IMR-90 (cell line): ENCODE data around the gene CMTM8. TPM values are rescaled to one million over a fixed set of nuclear protein-coding genes. Genes with fewer than 3 reads are reported as not detected.

Source experiments
- ATAC-seq: fragments of 200-7000 bp; cut with Tn5 transposase; 2 replicates; pipeline ENCODE4 v1.9.1; 2020; ENCODE audit warnings: low read depth, mild to moderate bottlenecking, moderate library complexity
- BruUV-seq: library from RNA; stranded (reverse); fragments of 400-500 nt; replicated peaks from 2 replicates; lab custom pipeline; 2021; lab: Mats Ljungman, UMichigan
- CTCF ChIA-PET: fragments of 300-600 bp; formaldehyde crosslinking; extraction: SDS; loops from one replicate; lab custom pipeline; 2021; ENCODE audit warnings: antibody characterized with exemption; lab: Yijun Ruan, JAX
- POLR2A ChIA-PET: fragments of 300-600 bp; sonication (Branson Sonifier 250); formaldehyde crosslinking; loops from one replicate; lab custom pipeline; 2022; ENCODE audit warnings: antibody characterized with exemption; ENCODE audit not compliant: unreplicated experiment; lab: Charles Lee
- DNase-seq: peaks from one replicate; pipeline ENCODE4 v3.0.0; 2013
- H2AFZ ChIP-seq: replicated peaks from 2 replicates; pipeline ENCODE3; 2013; ENCODE audit warnings: low read length, mild to moderate bottlenecking; ENCODE audit not compliant: poor library complexity
- H2AK5ac ChIP-seq: 2 replicates; pipeline ENCODE4 v1.6.1; 2013; ENCODE audit warnings: low read depth, low read length, inconsistent platforms
- H2AK9ac ChIP-seq: replicated peaks from 2 replicates; pipeline ENCODE3; 2013; ENCODE audit warnings: mild to moderate bottlenecking, low read depth, low read length, moderate library complexity; ENCODE audit not compliant: poor library complexity
- H2BK120ac ChIP-seq: 2 replicates; pipeline ENCODE4 v1.6.1; 2013; ENCODE audit warnings: low read depth, low read length, inconsistent platforms
- H2BK15ac ChIP-seq: 3 replicates; pipeline ENCODE4 v1.6.1; 2013; ENCODE audit warnings: low read depth, low read length, inconsistent platforms
- H2BK20ac ChIP-seq: 2 replicates; pipeline ENCODE4 v1.6.1; 2013; ENCODE audit warnings: low read depth, mild to moderate bottlenecking, inconsistent platforms, low read length, moderate library complexity
- H2BK5ac ChIP-seq: 2 replicates; pipeline ENCODE4 v1.6.1; 2013; ENCODE audit warnings: mild to moderate bottlenecking, low read depth, low read length, inconsistent platforms; ENCODE audit not compliant: poor library complexity, severe bottlenecking
- H3K14ac ChIP-seq: replicated peaks from 2 replicates; pipeline ENCODE4 v1.6.1; 2013; ENCODE audit warnings: low read depth, low read length, inconsistent platforms
- H3K18ac ChIP-seq: 2 replicates; pipeline ENCODE4 v1.6.1; 2013; ENCODE audit warnings: low read depth, low read length, control low read depth
- H3K23ac ChIP-seq: 2 replicates; pipeline ENCODE4 v1.6.1; 2013; ENCODE audit warnings: low read depth, low read length, inconsistent platforms
- H3K27ac ChIP-seq: 2 replicates; pipeline ENCODE4 v1.5.1; 2013; ENCODE audit warnings: mild to moderate bottlenecking, control low read depth, low read length; ENCODE audit not compliant: insufficient read depth
- H3K27me3 ChIP-seq: 2 replicates; pipeline ENCODE4 v1.6.1; 2013; ENCODE audit warnings: low read length; ENCODE audit not compliant: control insufficient read depth, insufficient read depth
- H3K36me3 ChIP-seq: 2 replicates; pipeline ENCODE4 v1.6.1; 2013; ENCODE audit warnings: low read length, mixed read lengths; ENCODE audit not compliant: control insufficient read depth, insufficient read depth
- H3K4ac ChIP-seq: 2 replicates; pipeline ENCODE4 v1.6.1; 2013; ENCODE audit warnings: low read depth, low read length, inconsistent platforms
- H3K4me1 ChIP-seq: 2 replicates; pipeline ENCODE4 v1.6.1; 2013; ENCODE audit warnings: low read length, mixed read lengths; ENCODE audit not compliant: control insufficient read depth, insufficient read depth
- H3K4me2 ChIP-seq: 2 replicates; pipeline ENCODE4 v1.6.1; 2013; ENCODE audit warnings: low read depth, mild to moderate bottlenecking, control low read depth, low read length, moderate library complexity
- H3K4me3 ChIP-seq: 2 replicates; pipeline ENCODE4 v1.5.1; 2013; ENCODE audit warnings: low read depth, mild to moderate bottlenecking, control low read depth, low read length, moderate library complexity; ENCODE audit not compliant: insufficient read depth
- H3K56ac ChIP-seq: 2 replicates; pipeline ENCODE4 v1.6.1; 2013; ENCODE audit warnings: low read length, inconsistent platforms; ENCODE audit not compliant: insufficient read depth; ENCODE audit errors: extremely low read depth
- H3K79me1 ChIP-seq, 2 experiments: 2 replicates each; pipeline ENCODE4 v1.6.1; 2013; ENCODE audit warnings: low read length in 2 of 2, inconsistent platforms in 1 of 2, low read depth in 1 of 2
- H3K9ac ChIP-seq: 2 replicates; pipeline ENCODE4 v1.6.1; 2013; ENCODE audit warnings: low read depth, low read length, control low read depth
- H3K9me1 ChIP-seq: 2 replicates; pipeline ENCODE4 v1.6.1; 2013; ENCODE audit warnings: low read length, inconsistent platforms; ENCODE audit not compliant: insufficient read depth
- H3K9me3 ChIP-seq: 2 replicates; pipeline ENCODE4 v1.6.1; 2013; ENCODE audit warnings: low read length; ENCODE audit not compliant: control insufficient read depth, insufficient read depth
- H4K20me1 ChIP-seq: 2 replicates; pipeline ENCODE4 v1.6.1; 2013; ENCODE audit warnings: low read length, inconsistent platforms; ENCODE audit not compliant: insufficient read depth
- H4K5ac ChIP-seq: 2 replicates; pipeline ENCODE4 v1.6.1; 2013; ENCODE audit warnings: mild to moderate bottlenecking, low read depth, low read length, control low read depth
- H4K8ac ChIP-seq, 2 experiments: 2 replicates each; pipeline ENCODE4 v1.6.1; 2013; ENCODE audit warnings: low read depth in 2 of 2, low read length in 2 of 2, control low read depth in 1 of 2, inconsistent platforms in 1 of 2
- H4K91ac ChIP-seq: 2 replicates; pipeline ENCODE4 v1.6.1; 2013; ENCODE audit warnings: low read depth, low read length, inconsistent platforms; ENCODE audit not compliant: insufficient read depth
- BHLHE40 ChIP-seq: fragments of 150-350 bp; IDR thresholded peaks from 2 replicates; pipeline ENCODE4 v1.6.1; 2016; ENCODE audit warnings: mild to moderate bottlenecking, low read depth, low read length
- CEBPB ChIP-seq: IDR thresholded peaks from 2 replicates; pipeline ENCODE4 v1.6.1; 2012; ENCODE audit warnings: low read depth, low read length, improper control_type of control experiment
- CHD1 ChIP-seq: IDR thresholded peaks from 2 replicates; pipeline ENCODE4 v1.6.1; 2012; ENCODE audit warnings: low read depth, low read length, improper control_type of control experiment
- CTCF ChIP-seq: conservative IDR thresholded peaks from 2 replicates; pipeline ENCODE4 v1.5.1; 2012; ENCODE audit warnings: mild to moderate bottlenecking, low read depth, low read length, improper control_type of control experiment
- ELK1 ChIP-seq: fragments of 150-350 bp; IDR thresholded peaks from 2 replicates; pipeline ENCODE4 v1.6.1; 2016; ENCODE audit warnings: low read depth, mild to moderate bottlenecking, low read length, moderate library complexity, borderline replicate concordance
- FOS ChIP-seq: fragments of 150-350 bp; IDR thresholded peaks from 2 replicates; pipeline ENCODE4 v1.6.1; 2016; ENCODE audit warnings: low read depth, low read length
- MAZ ChIP-seq: IDR thresholded peaks from 2 replicates; pipeline ENCODE4 v1.6.1; 2012; ENCODE audit warnings: low read depth, mild to moderate bottlenecking, low read length, improper control_type of control experiment, moderate library complexity, borderline replicate concordance
- MXI1 ChIP-seq: IDR thresholded peaks from 2 replicates; pipeline ENCODE4 v1.6.1; 2012; ENCODE audit warnings: low read depth, mild to moderate bottlenecking, low read length, moderate library complexity, borderline replicate concordance
- NFE2L2 ChIP-seq: fragments of 150-350 bp; IDR thresholded peaks from 2 replicates; pipeline ENCODE4 v1.6.1; 2016; ENCODE audit warnings: low read depth, mild to moderate bottlenecking, low read length
- POLR2A ChIP-seq: IDR thresholded peaks from 2 replicates; pipeline ENCODE4 v1.6.1; 2012; ENCODE audit warnings: mild to moderate bottlenecking, low read depth, low read length
- RAD21 ChIP-seq: IDR thresholded peaks from 2 replicates; pipeline ENCODE4 v1.6.1; 2012; ENCODE audit warnings: low read length, improper control_type of control experiment
- RCOR1 ChIP-seq: IDR thresholded peaks from 2 replicates; pipeline ENCODE4 v1.6.1; 2012; ENCODE audit warnings: mild to moderate bottlenecking, low read length, improper control_type of control experiment; ENCODE audit not compliant: insufficient replicate concordance
- RFX5 ChIP-seq: IDR thresholded peaks from 2 replicates; pipeline ENCODE4 v1.8.0; 2012; ENCODE audit warnings: low read depth, mild to moderate bottlenecking, low read length, moderate library complexity
- SMC3 ChIP-seq: fragments of 150-350 bp; IDR thresholded peaks from 2 replicates; pipeline ENCODE4 v1.6.1; 2016; ENCODE audit warnings: low read depth, mild to moderate bottlenecking, antibody characterized with exemption, low read length, moderate library complexity
- WGBS, 2 experiments: methylation state at CpG; one replicate each; pipeline versions ENCODE4 v1.1.5 to v1.1.7; 2013; ENCODE audit warnings: missing lambda C conversion rate in 2 of 2; ENCODE audit not compliant: insufficient read length in 1 of 2; ENCODE audit errors: extremely low coverage in 2 of 2; 5-methylcytosine and 5-hydroxymethylcytosine counted together
- dilution Hi-C: fragments of 300-500 bp; cut with HindIII; formaldehyde crosslinking; loops from one replicate; pipeline ENCODE4 v1.14.3; 2018; ENCODE audit warnings: low sequenced_read_pairs; ENCODE audit not compliant: unreplicated experiment
- in situ Hi-C: fragments of 300-500 bp; cut with MboI; formaldehyde crosslinking; loops from 3 replicates; pipeline ENCODE4 v1.14.3; 2019; ENCODE audit warnings: low sequenced_read_pairs, inconsistent platforms, mixed read lengths
- intact Hi-C: fragments of 100-400 bp; cut with micrococcal nuclease; formaldehyde crosslinking; loops from 2 replicates; pipeline ENCODE4 v1.10.0; 2022
- polyA plus RNA-seq, 3 experiments: library from polyadenylated mRNA; depleted of rRNA; stranded (reverse); fragments of >200 nt; gene quantifications; 2 replicates each; pipeline ENCODE4 v1.2.3, GENCODE V29; 2012; ENCODE audit warnings: low replicate concordance in 1 of 3
- total RNA-seq: library from RNA; depleted of rRNA; stranded (reverse); fragments of >200 nt; gene quantifications from 2 replicates; pipeline ENCODE4 v1.2.3, GENCODE V29; 2012
- TF ChIP-seq, protein P1 (sequence below): fragments of 150-350 bp; IDR thresholded peaks from 2 replicates; pipeline ENCODE4 v1.6.1; 2017; ENCODE audit warnings: mild to moderate bottlenecking, antibody characterized with exemption, low read length, low read depth

CMTM8 gene
- total and polyA plus RNA-seq, 2 of the 4 experiments (the other 2 are of a cell fraction) = 0.15 TPM; not detected in 1

- Histone ChIP-seq H3K4ac (no peak overlapping the region), H3K9me1 (no peaks in the 10 kb centered on the region), H3K27ac (no peak overlapping the region), H4K91ac (no peak overlapping the region), H2BK15ac (no peak overlapping the region), H3K4me2 (no peak overlapping the region), H4K5ac (no peak overlapping the region), H2BK5ac (no peak overlapping the region), H3K9me3 (no peaks in the 10 kb centered on the region), H2AFZ (no peak overlapping the region), H3K36me3 (no peaks in the 10 kb centered on the region), H2BK120ac (no peak overlapping the region), H3K79me1 (no peaks in the 10 kb centered on the region), H4K20me1 (no peaks in the 10 kb centered on the region), H3K23ac (no peak overlapping the region), H2BK20ac (no peak overlapping the region), H3K56ac (no peak overlapping the region), H3K27me3 (peaks cover 21% of the 10 kb centered on the region), H3K4me1 (no peaks in the 10 kb centered on the region), H4K8ac (no peak overlapping the region), H3K14ac (no peak overlapping the region), H2AK5ac (no peak overlapping the region), H3K18ac (no peak overlapping the region), H3K9ac (no peak overlapping the region), H2AK9ac (no peak overlapping the region), H3K4me3 (no peak overlapping the region)
- ChIA-PET CTCF (no interaction called here), POLR2A (no interaction called here)
- no peak for ATAC-seq
- 0% methylated on average over 1 of the region's 2 CpGs; no CpG with 5 or more reads in 1 of the 2 experiments for WGBS, 2 experiments
- intact Hi-C loops = no loop called here
- dilution Hi-C loops = no loop called here
- in situ Hi-C loops = loop anchor here (25.0 kb wide), 1 partner anchor 381 kb away; no protein-coding TSS in a partner anchor
- no TSS peak for BruUV-seq
- DNase-seq = no peak
- TF ChIP-seq RAD21 = no peak
- no peak for TF ChIP-seq CHD1
- TF ChIP-seq MAZ = no peak
- no peak for TF ChIP-seq FOS
- TF ChIP-seq POLR2A = no peak
- no peak for TF ChIP-seq CTCF
- TF ChIP-seq, protein P1, sequence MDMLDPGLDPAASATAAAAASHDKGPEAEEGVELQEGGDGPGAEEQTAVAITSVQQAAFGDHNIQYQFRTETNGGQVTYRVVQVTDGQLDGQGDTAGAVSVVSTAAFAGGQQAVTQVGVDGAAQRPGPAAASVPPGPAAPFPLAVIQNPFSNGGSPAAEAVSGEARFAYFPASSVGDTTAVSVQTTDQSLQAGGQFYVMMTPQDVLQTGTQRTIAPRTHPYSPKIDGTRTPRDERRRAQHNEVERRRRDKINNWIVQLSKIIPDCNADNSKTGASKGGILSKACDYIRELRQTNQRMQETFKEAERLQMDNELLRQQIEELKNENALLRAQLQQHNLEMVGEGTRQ = no peak
- no peak for TF ChIP-seq CEBPB
- no peak for TF ChIP-seq SMC3
- TF ChIP-seq ELK1 = no peak
- no peak for TF ChIP-seq BHLHE40
- no peak for TF ChIP-seq NFE2L2
- TF ChIP-seq RFX5 = no peak
- TF ChIP-seq MXI1 = no peak
- TF ChIP-seq RCOR1 = no peak
Observed at GRCh38 chr3:32281570-32282106, 43.2 kb downstream of the CMTM8 start.
